ENCODE measurements around the gene SYNDIG1L. TPM values are rescaled to one million over a fixed set of nuclear protein-coding genes. Genes with fewer than 3 reads are reported as not detected.

Gene SYNDIG1L
- polyA plus RNA-seq, 1 donor (not counting 4 experiments of a cell fraction or from before 2014, with no cell fraction given): not detected

DNA sequence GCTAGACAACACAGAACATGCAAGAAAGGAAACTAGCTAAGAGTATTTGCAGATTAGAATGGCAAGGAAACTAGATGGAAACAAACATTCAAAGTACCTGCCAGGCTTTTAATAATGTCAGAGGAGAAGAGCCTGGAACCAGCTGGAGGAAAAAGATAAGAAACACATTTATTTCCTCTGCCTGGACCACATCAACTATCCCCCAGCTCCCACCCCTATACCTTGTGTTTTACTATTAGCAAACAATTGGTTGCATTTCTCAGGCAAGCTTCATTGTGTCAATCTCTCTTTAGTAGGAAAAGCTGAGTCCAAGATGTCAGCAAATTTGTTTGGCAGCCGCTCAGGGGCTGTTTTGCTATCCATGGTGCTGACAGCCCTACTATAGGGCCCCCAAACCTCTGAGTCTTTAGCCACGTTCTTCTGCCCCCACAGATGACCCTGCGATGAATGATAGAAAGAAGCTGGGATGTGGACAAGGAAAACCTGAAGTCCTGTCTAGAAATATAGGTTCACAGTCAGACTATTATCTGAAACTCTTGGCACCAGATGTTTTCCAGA lies 11.6 kb upstream of the SYNDIG1L start:
- no peaks in the 10 kb centered on the region for H3K36me3 ChIP-seq (ENCODE audit: control insufficient read depth in 2 of 2, extremely low read depth in 1 of 2, insufficient read depth in 2 of 2, low read length in 2 of 2)
- H3K79me2 ChIP-seq (ENCODE audit: control insufficient read depth, insufficient read depth, low read length): no peaks in the 10 kb centered on the region
- TF ChIP-seq, protein P1, sequence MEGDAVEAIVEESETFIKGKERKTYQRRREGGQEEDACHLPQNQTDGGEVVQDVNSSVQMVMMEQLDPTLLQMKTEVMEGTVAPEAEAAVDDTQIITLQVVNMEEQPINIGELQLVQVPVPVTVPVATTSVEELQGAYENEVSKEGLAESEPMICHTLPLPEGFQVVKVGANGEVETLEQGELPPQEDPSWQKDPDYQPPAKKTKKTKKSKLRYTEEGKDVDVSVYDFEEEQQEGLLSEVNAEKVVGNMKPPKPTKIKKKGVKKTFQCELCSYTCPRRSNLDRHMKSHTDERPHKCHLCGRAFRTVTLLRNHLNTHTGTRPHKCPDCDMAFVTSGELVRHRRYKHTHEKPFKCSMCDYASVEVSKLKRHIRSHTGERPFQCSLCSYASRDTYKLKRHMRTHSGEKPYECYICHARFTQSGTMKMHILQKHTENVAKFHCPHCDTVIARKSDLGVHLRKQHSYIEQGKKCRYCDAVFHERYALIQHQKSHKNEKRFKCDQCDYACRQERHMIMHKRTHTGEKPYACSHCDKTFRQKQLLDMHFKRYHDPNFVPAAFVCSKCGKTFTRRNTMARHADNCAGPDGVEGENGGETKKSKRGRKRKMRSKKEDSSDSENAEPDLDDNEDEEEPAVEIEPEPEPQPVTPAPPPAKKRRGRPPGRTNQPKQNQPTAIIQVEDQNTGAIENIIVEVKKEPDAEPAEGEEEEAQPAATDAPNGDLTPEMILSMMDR (optimal IDR thresholded peaks at IDR 0.05 in 1 of 3, IDR thresholded peaks at IDR 0.05 in 1 of 3, conservative IDR thresholded peaks at IDR 0.05 in 1 of 3; ENCODE audit: extremely low read depth in 1 of 3, insufficient read depth in 2 of 3, low read length in 3 of 3): no peak
- TF ChIP-seq EZH2 (IDR thresholded peaks at IDR 0.05; ENCODE audit: low read length): no peak
- no peak overlapping the region for H3K4me2 ChIP-seq (ENCODE audit: control insufficient read depth, extremely low read depth, insufficient read depth, low read depth, low read length)
- H3K9me1 ChIP-seq (ENCODE audit: control insufficient read depth, extremely low read depth, insufficient read depth, low read length): no peaks in the 10 kb centered on the region
- H4K20me1 ChIP-seq (ENCODE audit: control insufficient read depth, extremely low read depth, insufficient read depth, low read length): no peaks in the 10 kb centered on the region
- FAIRE-seq: no peak
- dilution Hi-C loops (cut with MboI; ENCODE audit: extremely low pct_ligation_motif_present, low sequenced_read_pairs): no loop called here
- no peak overlapping the region for H2AFZ ChIP-seq (ENCODE audit: control insufficient read depth, low read length)
- no peak overlapping the region for H3K27ac ChIP-seq (ENCODE audit: control insufficient read depth, insufficient read depth, low read length)
- H3K4me1 ChIP-seq (ENCODE audit: control insufficient read depth, extremely low read depth, insufficient read depth, low read length): no peaks in the 10 kb centered on the region
- peaks cover 4% of the 10 kb centered on the region for H3K27me3 ChIP-seq (ENCODE audit: control insufficient read depth, extremely low read depth, insufficient read depth, low read length)
- no peak for DNase-seq (ENCODE audit: low read depth, low spot score)
- H3K9me3 ChIP-seq (ENCODE audit: control insufficient read depth, low read depth, low read length): no peaks in the 10 kb centered on the region
- no peak overlapping the region for H3K4me3 ChIP-seq (ENCODE audit: control insufficient read depth in 2 of 3, extremely low read depth in 1 of 3, insufficient read depth in 2 of 3, low read depth in 1 of 3, low read length in 3 of 3)
- H3K9ac ChIP-seq (ENCODE audit: control insufficient read depth, extremely low read depth, insufficient read depth, low read length): no peak overlapping the region

DNA sequence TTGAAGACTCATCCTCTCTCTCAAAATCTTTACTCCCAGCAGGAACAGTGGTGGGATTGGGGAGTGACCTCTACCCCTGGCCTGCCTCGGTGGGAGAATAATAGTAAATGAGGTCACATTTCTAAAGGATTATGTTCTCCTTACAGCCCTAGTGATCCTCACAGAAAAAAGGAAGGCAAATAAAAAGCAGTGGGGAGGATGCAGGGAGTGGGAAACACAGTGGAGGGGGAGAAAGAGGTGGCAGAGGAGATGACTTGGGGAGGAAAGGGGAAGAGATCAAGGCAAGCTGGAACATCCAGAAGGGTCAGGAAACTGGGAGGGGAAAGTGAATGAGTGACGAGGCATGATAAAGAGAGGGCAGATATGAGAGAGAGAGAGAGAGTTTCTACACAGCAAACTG lies 8.3 kb upstream of the SYNDIG1L start:
- dilution Hi-C loops (cut with MboI; ENCODE audit: extremely low pct_ligation_motif_present, low sequenced_read_pairs): no loop called here
- Histone ChIP-seq H4K20me1 (ENCODE audit: control insufficient read depth, extremely low read depth, insufficient read depth, low read length) (no peaks in the 10 kb centered on the region), H3K9ac (ENCODE audit: control insufficient read depth, extremely low read depth, insufficient read depth, low read length) (no peak overlapping the region), H3K79me2 (ENCODE audit: control insufficient read depth, insufficient read depth, low read length) (no peaks in the 10 kb centered on the region), H3K36me3 (ENCODE audit: control insufficient read depth in 2 of 2, extremely low read depth in 1 of 2, insufficient read depth in 2 of 2, low read length in 2 of 2) (no peaks in the 10 kb centered on the region), H3K27me3 (ENCODE audit: control insufficient read depth, extremely low read depth, insufficient read depth, low read length) (peaks cover 7% of the 10 kb centered on the region), H3K9me3 (ENCODE audit: control insufficient read depth, low read depth, low read length) (no peaks in the 10 kb centered on the region), H2AFZ (ENCODE audit: control insufficient read depth, low read length) (no peak overlapping the region), H3K4me2 (ENCODE audit: control insufficient read depth, extremely low read depth, insufficient read depth, low read depth, low read length) (no peak overlapping the region), H3K4me1 (ENCODE audit: control insufficient read depth, extremely low read depth, insufficient read depth, low read length) (no peaks in the 10 kb centered on the region), H3K4me3 (ENCODE audit: control insufficient read depth in 2 of 3, extremely low read depth in 1 of 3, insufficient read depth in 2 of 3, low read depth in 1 of 3, low read length in 3 of 3) (no peak overlapping the region), H3K9me1 (ENCODE audit: control insufficient read depth, extremely low read depth, insufficient read depth, low read length) (no peaks in the 10 kb centered on the region), H3K27ac (ENCODE audit: control insufficient read depth, insufficient read depth, low read length) (no peak overlapping the region)
- DNase-seq (ENCODE audit: low read depth, low spot score) (no peak), FAIRE-seq (no peak)
- TF ChIP-seq, protein P1 (optimal IDR thresholded peaks at IDR 0.05 in 1 of 3, IDR thresholded peaks at IDR 0.05 in 1 of 3, conservative IDR thresholded peaks at IDR 0.05 in 1 of 3; ENCODE audit: extremely low read depth in 1 of 3, insufficient read depth in 2 of 3, low read length in 3 of 3): no peak
- no peak for TF ChIP-seq EZH2 (IDR thresholded peaks at IDR 0.05; ENCODE audit: low read length)
